GM18861 (cell line): ENCODE measurements around the gene SPINK8.
"Not testable (repeated sequence)": the region's sequence is repeated elsewhere in the genome, so short reads cannot be mapped to it uniquely, and the experiment has no call there.

ENCODE experiments used
- ATAC-seq: cut with Tn5 transposase; IDR thresholded peaks from one replicate; pipeline ENCODE4 v1.9.1; 2021; ENCODE audit not compliant: unreplicated experiment

The SPINK8 gene

DNA sequence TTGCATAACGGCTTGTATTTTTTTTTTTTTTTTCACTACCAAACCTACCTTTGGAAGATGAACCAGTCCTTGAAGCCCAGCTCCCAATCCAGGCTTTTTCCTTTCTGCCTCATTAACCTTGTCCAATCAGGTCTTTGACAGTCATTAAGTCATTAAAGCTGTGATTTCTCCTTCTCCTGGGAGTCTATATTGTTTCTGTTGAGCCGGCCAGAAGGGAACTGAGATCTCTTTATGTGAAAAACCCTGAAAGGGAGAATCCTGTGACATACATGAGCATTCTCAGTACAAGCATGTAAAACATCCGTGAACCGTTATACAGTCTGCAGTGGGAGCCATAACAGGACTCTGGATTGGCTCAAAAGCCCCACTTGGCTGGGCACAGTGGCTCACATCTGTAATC is 52.6 kb downstream of the SPINK8 start:
- ATAC-seq: no peak

GRCh38 chr3:48278884-48279559 is 54.4 kb downstream of the SPINK8 start:
- no peak for ATAC-seq

- ATAC-seq: no peak
Measured at GRCh38 chr3:48276911-48277641, 56.4 kb downstream of the SPINK8 start.

- no peak for ATAC-seq
Measured at GRCh38 chr3:48275287-48276027, 58.0 kb downstream of the SPINK8 start.

DNA sequence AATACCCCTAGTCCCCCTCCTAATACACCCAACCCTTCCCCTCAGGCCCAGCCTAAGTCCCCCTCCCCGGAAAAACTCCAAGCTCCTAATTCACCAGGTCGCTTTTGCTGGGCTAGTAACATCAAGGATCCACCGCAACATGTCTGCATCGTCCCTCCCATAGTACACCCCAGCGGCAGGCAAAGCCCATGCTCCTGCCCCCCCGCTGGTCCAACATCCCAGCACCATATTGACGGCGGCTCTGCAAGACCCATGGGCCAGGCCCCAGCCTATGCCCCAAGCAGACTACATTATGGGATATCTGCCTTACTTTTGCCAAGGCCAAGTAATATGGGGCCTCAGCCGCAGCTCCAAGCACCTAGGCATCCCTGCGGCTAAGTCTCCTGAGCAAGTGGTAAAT is 59.0 kb downstream of the SPINK8 start:
- ATAC-seq: no peak

DNA sequence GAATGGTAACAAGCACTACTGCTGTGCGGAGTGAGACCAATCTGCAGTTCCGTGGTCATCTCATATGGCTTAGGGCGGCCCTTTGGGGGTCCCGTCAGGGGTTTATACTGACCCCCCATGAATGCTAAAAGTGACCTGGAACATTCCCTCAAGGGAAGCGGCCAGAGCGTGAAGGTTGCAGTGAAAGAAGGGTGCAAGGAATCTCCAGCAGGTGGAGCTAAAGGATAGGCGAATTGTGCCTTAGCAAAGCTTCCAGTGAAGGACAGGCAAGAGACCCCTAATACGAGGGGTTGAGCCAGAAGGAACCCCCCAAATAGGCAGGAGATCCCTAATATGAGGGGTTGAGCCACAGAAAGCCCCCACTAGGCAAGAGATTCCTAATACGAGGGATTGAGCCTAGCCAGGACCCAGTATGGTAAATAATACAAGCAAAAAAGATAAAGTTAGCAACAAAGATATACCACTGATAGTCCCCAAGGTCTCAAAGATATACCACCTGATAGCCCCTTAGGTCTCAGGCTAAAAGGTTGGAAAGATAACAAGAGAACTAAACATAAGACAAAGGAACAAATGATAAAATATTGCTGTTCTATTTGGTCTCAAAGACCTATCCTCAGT is 59.8 kb downstream of the SPINK8 start:
- no peak for ATAC-seq

- no peak for ATAC-seq
Measured at GRCh38 chr3:48271763-48272498, 61.5 kb downstream of the SPINK8 start.

- not testable (repeated sequence) for ATAC-seq
Measured at GRCh38 chr3:48271223-48271622, 62.2 kb downstream of the SPINK8 start.

GRCh38 chr3:48270306-48270705 is 63.2 kb downstream of the SPINK8 start:
- ATAC-seq: no peak

DNA sequence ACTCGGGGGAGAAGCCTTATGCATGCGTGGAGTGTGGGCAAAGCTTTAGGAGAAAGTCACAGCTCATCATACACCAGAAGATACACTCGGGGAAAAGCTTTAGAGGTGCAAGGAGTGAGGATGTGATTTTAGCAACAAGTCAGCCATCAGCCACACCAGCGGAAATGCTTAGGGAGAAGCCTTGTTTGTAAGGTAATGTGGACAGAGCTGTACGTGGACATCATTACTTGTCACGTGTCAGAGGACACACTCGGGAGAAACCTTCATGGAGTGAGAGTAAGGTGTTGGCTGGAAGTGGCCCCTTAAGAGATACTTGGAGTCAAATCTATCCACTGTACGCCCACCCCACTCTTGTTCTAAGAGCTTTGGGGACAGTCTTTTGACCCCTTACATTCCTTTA is 63.9 kb downstream of the SPINK8 start:
- ATAC-seq: no peak

DNA sequence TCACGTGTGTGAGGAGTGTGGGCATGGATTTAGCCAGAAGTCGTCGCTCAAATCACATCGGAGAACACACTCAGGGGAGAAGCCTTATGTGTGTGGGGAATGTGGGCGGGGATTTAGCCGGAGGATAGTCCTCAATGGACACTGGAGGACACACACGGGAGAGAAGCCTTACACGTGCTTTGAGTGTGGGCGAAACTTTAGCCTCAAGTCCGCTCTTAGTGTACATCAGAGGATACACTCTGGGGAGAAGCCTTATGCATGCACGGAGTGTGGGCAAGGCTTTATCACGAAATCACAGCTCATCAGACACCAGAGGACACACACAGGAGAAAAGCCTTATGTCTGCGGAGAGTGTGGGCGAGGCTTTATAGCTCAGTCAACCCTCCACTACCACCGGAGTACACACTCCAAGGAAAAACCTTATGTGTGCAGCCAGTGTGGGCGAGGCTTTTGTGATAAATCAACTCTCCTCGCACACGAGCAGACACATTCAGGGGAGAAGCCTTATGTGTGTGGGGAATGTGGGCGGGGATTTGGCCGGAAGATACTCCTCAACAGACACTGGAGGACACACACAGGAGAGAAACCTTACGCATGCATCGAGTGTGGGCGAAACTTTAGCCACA is 64.4 kb downstream of the SPINK8 start:
- ATAC-seq: no peak

DNA sequence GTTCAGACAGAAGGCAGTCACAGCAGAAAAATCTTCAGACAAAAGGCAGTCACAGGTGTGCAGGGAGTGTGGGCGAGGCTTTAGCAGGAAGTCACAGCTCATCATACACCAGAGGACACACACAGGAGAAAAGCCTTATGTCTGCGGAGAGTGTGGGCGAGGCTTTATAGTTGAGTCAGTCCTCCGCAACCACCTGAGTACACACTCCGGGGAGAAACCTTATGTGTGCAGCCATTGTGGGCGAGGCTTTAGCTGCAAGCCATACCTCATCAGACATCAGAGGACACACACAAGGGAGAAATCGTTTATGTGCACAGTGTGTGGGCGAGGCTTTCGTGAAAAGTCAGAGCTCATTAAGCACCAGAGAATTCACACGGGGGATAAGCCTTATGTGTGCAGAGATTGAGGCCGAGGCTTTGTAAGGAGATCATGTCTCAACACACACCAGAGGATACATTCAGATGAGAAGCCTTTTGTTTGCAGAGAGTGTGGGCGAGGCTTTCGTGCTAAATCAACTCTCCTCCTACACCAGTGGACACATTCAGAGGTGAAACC is 65.0 kb downstream of the SPINK8 start:
- no peak for ATAC-seq

DNA sequence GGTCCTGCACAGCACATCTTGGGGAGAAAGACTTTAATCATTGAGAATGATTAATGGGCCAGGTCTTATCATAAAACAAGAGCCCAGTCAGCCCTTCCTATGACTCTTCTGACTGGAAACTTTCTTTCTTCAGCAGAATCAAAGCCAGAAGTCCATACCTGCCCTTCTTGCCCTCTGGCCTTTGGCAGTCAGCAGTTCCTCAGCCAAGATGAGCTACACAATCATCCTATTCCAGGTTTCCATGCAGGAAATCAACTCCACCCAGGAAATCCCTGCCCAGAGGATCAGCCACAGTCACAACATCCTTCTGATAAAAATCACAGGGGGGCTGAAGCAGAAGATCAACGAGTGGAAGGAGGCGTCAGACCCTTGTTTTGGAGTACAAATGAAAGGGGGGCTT is 65.7 kb downstream of the SPINK8 start:
- ATAC-seq: no peak

GRCh38 chr3:48258530-48258929 is 74.9 kb downstream of the SPINK8 start:
- no peak for ATAC-seq
